HUES64 (cell line): ENCODE measurements around the gene HYLS1.

Experiments
- H3K27ac ChIP-seq: 2 replicates; pipeline ENCODE4 v1.7.0; 2013; ENCODE audit warnings: low read depth, low read length, inconsistent platforms
- H3K27me3 ChIP-seq: 2 replicates; pipeline ENCODE4 v1.6.1; 2013; ENCODE audit warnings: mild to moderate bottlenecking, low read length; ENCODE audit not compliant: insufficient read depth
- H3K36me3 ChIP-seq: 2 replicates; pipeline ENCODE4 v1.6.1; 2013; ENCODE audit warnings: mild to moderate bottlenecking, low read length; ENCODE audit not compliant: insufficient read depth
- H3K4me1 ChIP-seq: 2 replicates; pipeline ENCODE4 v1.6.1; 2013; ENCODE audit warnings: mild to moderate bottlenecking, low read length, moderate library complexity; ENCODE audit not compliant: insufficient read depth
- H3K4me3 ChIP-seq: 2 replicates; pipeline ENCODE4 v1.5.1; 2013; ENCODE audit warnings: mild to moderate bottlenecking, low read length, moderate library complexity
- H3K9ac ChIP-seq: 2 replicates; pipeline ENCODE4 v1.6.1; 2013; ENCODE audit warnings: mild to moderate bottlenecking, low read depth, low read length
- H3K9me3 ChIP-seq: 2 replicates; pipeline ENCODE4 v1.6.1; 2013; ENCODE audit warnings: low read depth, low read length; ENCODE audit not compliant: insufficient read depth
- WGBS: fragments of 150-250, 120-280 bp; methylation state at CpG from one replicate; pipeline ENCODE4 v1.1.7; 2013; ENCODE audit warnings: missing lambda C conversion rate; 5-methylcytosine and 5-hydroxymethylcytosine counted together

Gene HYLS1

DNA sequence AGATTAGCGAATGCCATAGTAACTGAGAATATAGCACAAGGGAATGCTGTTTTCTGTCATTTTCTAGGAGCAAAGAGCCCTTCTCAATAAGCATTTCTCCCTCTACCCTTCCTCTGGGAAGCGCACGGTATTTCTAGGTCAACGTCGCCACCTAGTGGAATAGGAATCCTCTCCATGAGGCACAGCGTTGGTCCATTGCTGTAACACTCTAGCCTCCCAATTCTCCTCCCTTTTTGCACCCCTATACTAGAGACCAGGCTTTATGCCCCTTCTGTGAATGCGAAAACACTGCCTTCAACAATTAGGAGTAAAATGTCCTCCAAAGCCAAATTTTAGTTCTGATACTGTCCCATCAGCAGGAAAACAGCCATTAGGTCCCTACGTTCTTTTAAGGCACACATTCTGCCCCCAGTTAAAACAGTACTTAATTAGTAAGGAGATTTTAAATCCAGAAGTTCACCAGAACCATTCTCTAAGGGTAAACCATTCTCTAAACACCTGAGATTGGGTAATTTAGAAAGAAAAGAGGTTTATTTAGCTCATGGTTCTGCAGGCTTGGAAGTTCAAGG lies 12.8 kb upstream of the HYLS1 start:
- no peak overlapping the region for H3K9ac ChIP-seq
- H3K9me3 ChIP-seq: peaks cover 16% of the 10 kb centered on the region
- H3K36me3 ChIP-seq: no peaks in the 10 kb centered on the region
- no peaks in the 10 kb centered on the region for H3K4me1 ChIP-seq
- H3K27ac ChIP-seq: no peak overlapping the region
- H3K4me3 ChIP-seq: no peak overlapping the region
- H3K27me3 ChIP-seq: 0 out of 2 replicates have a peak, but pooled peaks cover 5% of the 10 kb centered on the region
- WGBS: 13% methylated on average over 8 of the region's 8 CpGs

DNA sequence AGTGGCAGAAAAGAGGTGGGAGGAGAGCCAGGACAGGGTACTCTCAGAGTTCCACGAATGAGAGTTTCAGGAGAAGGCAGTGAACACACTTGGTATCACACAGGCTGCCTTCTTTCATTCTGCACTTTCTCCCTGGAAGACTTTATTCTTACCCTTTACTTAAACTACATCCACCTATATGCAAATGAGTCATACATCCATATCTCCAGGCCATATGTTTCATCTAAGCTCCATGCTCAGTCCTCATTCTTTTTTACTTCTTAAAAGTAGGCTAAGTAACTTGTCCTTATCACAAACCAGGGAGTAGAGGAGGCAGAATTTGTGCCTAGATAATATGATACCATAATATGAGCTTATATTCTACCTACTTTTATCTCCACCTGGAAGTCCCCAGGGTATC lies 6.2 kb upstream of the HYLS1 start:
- Histone ChIP-seq H3K9ac (no peak overlapping the region), H3K36me3 (no peaks in the 10 kb centered on the region), H3K27ac (no peak overlapping the region), H3K9me3 (peaks cover 3% of the 10 kb centered on the region; the same call in 1 of the 2 replicates), H3K4me1 (no peaks in the 10 kb centered on the region), H3K4me3 (no peak overlapping the region), H3K27me3 (0 out of 2 replicates have a peak, but pooled peaks cover 12% of the 10 kb centered on the region)
- WGBS: 75% methylated on average over 1 of the region's 1 CpG

DNA sequence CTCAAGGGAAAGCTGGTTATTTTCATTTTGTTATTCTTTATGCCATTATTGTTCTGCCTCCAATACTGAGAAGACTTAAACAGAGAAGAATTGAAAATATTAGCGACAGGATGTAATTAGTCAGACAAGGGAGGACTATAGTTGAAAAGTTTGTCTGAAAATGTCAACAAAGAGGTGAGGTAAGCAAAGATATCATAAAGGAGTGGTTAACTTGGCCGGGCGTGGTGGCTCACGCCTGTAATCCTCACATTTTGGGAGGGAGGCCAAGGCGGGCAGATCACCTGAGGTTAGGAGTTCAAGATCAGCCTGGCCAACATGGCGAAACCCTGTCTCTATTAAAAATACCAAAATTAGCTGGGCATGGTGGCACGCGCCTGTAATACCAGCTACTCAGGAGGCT lies 4.1 kb upstream of the HYLS1 start:
- Histone ChIP-seq H3K4me1 (no peaks in the 10 kb centered on the region), H3K4me3 (no peak overlapping the region), H3K27me3 (0 out of 2 replicates have a peak, but pooled peaks cover 14% of the 10 kb centered on the region), H3K9ac (no peak overlapping the region), H3K9me3 (peaks cover 7% of the 10 kb centered on the region; the same call in 1 of the 2 replicates), H3K27ac (no peak overlapping the region), H3K36me3 (no peaks in the 10 kb centered on the region)
- 84% methylated on average over 8 of the region's 8 CpGs for WGBS

DNA sequence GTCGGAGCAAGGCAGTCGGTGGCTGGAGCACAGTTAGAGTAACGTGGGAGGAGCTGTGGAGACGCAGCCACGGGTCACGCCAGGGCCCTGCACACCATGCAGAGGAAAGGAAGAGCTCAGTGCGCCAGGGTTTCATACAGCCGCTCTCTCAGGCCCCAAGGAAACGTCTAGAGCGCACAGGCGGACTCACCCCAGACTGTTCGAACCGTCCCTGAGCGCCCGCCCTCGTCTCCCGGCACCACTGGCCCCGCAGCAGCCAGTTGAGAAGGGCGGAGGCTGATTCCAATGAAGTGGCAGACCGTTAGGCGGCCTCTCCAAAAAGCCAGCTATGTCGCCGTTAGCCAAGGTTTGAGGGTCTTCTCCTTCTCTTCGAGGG lies 483 bp upstream of the HYLS1 start:
- peaks cover 7% of the 10 kb centered on the region; the same call in 1 of the 2 replicates for H3K9me3 ChIP-seq
- peak overlapping the region; percentile 69 for H3K4me3 ChIP-seq
- 93% methylated on average over 24 of the region's 24 CpGs for WGBS
- H3K36me3 ChIP-seq: peaks cover 6% of the 10 kb centered on the region
- no peak overlapping the region; the same call in 1 of the 2 replicates for H3K27ac ChIP-seq
- H3K9ac ChIP-seq: no peak overlapping the region
- 0 out of 2 replicates have a peak, but pooled peaks cover 3% of the 10 kb centered on the region for H3K27me3 ChIP-seq
- H3K4me1 ChIP-seq: peaks cover 4% of the 10 kb centered on the region; the same call in 1 of the 2 replicates

DNA sequence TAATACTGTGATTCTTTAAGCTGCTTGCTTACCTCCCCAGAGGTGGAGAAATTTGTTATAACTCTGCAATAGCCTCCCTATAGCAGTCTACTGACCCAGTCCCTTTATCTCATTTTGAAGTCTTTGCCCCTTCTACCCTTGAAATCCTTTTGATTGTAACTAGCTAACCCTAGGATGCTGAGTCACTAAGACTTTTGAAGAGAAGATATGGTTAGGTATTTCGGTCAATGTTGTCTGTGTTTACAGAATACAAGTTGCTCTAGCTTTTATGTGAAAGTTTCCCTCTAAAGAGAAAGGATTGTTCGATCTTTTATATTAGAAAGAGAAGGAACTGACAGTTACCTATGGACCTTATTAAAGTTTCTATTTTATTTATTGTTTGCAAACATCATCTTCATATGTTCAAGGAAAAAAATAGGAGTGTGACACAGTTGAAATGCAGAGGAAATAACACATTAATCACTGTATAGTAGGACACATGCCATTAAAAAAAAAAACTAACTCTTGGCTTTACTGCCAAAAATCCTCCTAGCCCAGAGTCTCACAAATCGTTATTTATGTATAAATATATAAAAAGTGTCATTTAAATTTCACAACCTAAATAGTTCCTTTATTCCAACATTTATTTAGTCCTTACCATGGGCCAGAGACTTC lies 3.1 kb downstream of the HYLS1 start:
- Histone ChIP-seq H3K36me3 (peaks cover 42% of the 10 kb centered on the region), H3K9me3 (peaks cover 7% of the 10 kb centered on the region; the same call in 1 of the 2 replicates), H3K9ac (no peak overlapping the region), H3K4me1 (peaks cover 4% of the 10 kb centered on the region; the same call in 1 of the 2 replicates), H3K27me3 (0 out of 2 replicates have a peak, but pooled peaks cover 3% of the 10 kb centered on the region), H3K4me3 (no peak overlapping the region), H3K27ac (no peak overlapping the region)
- 98% methylated on average over 2 of the region's 3 CpGs for WGBS

DNA sequence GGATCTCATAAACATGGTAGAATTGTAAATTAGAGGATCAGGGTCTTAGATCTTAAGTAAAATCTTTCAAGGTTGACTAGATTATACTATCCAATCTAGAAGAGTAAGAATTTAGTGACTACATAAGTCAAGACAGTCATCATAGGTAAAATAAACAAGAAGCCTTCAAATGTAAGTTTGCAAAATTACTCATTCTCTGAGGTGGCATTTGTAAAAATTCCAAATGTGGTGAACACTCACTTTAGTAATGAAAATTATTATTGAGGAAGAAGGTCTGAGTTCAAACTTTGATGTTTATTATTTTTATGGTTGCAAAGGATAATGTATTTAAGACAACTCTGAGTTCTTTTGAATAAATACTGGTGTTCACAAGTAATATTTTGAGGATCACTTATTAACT lies 4.6 kb downstream of the HYLS1 start:
- H3K9me3 ChIP-seq: no peaks in the 10 kb centered on the region
- peaks cover 51% of the 10 kb centered on the region for H3K36me3 ChIP-seq
- H3K27me3 ChIP-seq: no peaks in the 10 kb centered on the region
- H3K9ac ChIP-seq: no peak overlapping the region
- H3K4me1 ChIP-seq: peaks cover 4% of the 10 kb centered on the region; the same call in 1 of the 2 replicates
- H3K27ac ChIP-seq: no peak overlapping the region
- no peak overlapping the region for H3K4me3 ChIP-seq

DNA sequence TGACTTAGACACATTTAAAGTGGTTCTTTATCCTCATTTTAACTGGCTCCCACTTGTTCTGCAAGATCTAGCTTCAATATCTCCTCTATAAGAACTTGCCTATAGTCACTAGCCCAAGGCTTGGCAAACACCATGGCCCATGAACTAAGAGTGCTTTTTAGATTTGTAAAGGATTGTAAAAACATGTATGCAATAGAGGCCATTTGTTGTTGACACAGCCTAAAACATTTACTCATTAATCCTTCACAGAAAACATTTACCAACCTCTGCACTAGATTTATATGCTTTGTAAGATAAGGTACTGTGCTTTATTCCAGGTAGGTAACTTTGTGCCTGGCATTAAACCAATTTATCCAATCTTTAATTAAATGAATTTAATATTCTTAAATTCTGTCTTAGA lies 5.5 kb downstream of the HYLS1 start:
- Histone ChIP-seq H3K27me3 (no peaks in the 10 kb centered on the region), H3K36me3 (peaks cover 57% of the 10 kb centered on the region), H3K9me3 (no peaks in the 10 kb centered on the region), H3K9ac (no peak overlapping the region), H3K27ac (no peak overlapping the region), H3K4me1 (peaks cover 4% of the 10 kb centered on the region; the same call in 1 of the 2 replicates), H3K4me3 (no peak overlapping the region)

DNA sequence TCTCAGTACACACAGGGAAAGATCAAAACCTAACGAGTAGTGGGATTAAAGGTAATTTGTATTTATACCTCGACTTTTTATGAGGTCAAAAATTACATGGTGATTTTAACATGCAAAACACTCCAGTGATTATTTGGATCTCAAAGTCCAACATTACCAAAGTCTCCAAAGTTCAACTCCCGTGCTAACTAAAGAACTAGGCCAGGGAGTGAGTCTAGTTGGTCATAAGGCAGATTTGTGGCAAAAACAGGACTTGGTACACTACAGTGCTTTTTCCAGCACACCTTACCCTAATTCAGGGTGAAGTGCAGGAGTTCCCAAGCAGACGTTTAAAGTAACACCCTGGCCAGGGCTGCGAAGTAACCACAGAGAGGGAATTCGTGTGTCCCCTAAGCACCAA lies 14.4 kb downstream of the HYLS1 start:
- Histone ChIP-seq H3K27me3 (peaks cover 24% of the 10 kb centered on the region), H3K9ac (no peak overlapping the region), H3K4me1 (peaks cover 4% of the 10 kb centered on the region; the same call in 1 of the 2 replicates), H3K4me3 (peak overlapping the region; percentile 26), H3K27ac (no peak overlapping the region), H3K36me3 (peaks cover 25% of the 10 kb centered on the region), H3K9me3 (no peaks in the 10 kb centered on the region)
- WGBS: 93% methylated on average over 5 of the region's 6 CpGs

DNA sequence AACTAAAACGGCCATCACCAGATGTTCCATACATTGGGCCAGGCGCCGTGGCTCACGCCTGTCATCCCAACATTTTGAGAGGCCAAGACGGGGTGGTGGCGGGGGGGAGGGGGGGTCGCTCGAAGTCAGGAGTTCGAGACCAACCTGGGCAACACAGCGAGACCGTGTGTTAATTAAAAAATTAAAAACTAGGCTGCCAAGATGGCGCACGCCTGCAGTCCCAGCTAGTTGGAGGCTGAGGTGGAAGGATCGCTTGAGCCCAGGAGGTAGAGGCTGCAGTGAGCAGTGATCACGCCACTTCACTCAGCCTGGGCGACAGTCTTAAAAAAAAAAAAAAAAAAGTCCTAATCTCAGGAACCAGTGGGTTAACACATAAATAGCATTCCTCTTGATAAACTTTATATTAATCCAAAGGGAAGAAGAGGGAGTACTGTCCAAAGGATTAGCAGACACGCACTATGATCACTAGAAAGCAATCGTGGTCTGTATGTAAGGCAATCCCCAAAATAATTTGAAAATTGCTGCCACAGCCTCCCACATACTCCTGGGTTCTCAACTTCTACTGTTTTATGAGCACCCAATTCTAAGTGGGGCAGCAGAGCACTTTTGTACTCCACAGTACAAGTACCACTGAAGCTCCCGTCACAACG lies 14.9 kb downstream of the HYLS1 start:
- Histone ChIP-seq H3K9ac (peak overlapping the region; percentile 75), H3K9me3 (no peaks in the 10 kb centered on the region), H3K27ac (no peak overlapping the region), H3K36me3 (peaks cover 25% of the 10 kb centered on the region), H3K27me3 (peaks cover 24% of the 10 kb centered on the region), H3K4me1 (peaks cover 4% of the 10 kb centered on the region; the same call in 1 of the 2 replicates), H3K4me3 (peak overlapping the region; percentile 74)
- WGBS: 68% methylated on average over 19 of the region's 20 CpGs

DNA sequence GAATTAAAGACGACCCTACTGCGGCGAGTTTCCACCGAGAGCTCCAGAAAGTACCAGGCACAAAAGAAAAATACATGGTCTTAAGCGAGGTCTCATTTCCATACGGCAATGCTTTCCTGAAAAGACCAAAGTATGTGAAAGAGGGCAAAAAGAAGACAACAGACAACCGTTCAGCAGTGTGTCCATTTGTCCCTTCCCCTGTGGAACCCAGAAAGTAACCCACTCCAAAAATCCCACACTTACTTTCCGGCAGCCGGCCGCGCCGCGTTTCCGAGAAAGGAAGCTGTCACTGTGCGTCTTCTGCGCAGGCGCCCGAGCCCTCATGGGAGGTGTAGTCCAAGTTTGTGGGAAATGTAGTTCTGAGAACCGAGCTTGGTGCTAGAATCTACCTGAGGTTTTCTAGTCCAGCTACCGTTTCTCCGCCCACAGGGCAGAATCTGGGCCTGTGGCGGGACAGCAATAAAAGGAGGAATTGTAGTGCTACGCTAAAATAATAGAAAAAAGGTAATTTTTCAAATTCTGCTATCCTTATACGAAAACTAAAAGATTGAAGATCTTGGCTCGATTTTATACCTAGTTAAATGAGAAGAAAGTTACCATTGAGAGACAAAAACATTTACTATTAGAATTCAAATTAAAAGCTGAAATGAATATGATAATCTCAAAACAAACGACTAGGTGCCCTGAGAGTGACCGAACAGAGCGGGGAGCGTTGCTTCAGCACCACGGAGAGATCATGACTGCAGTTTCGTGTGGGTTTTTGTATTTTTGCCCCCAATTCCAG lies 15.7 kb downstream of the HYLS1 start, which contains the start of gene PUS3:
PUS3 (minus strand) TSS at position 280 of the 784 bp plus-strand sequence. CDS start 6,922 bp downstream, outside the sequence.
- Histone ChIP-seq H3K9ac (peak within 1 kb of the TSS; percentile 75), H3K36me3 (peaks cover 20% of the 10 kb centered on the region), H3K27me3 (peaks cover 24% of the 10 kb centered on the region), H3K4me3 (peak within 1 kb of the TSS; percentile 74), H3K9me3 (no peaks in the 10 kb centered on the region), H3K4me1 (peaks cover 4% of the 10 kb centered on the region; the same call in 1 of the 2 replicates), H3K27ac (no peak within 1 kb of the TSS)
- under 1% methylated on average over 29 of the region's 31 CpGs for WGBS
